Lower lobe of right lung (tissue), 2 donors: ENCODE measurements around the gene LRFN2. TPM values are rescaled to one million over a fixed set of nuclear protein-coding genes. Genes with fewer than 3 reads are reported as not detected.

Experiments used
- ATAC-seq, 2 donors: fragments of 200-7000 bp; cut with Tn5 transposase; one replicate each; pipeline ENCODE4 v1.9.1; 2020 to 2022; ENCODE audit warnings: mild to moderate bottlenecking in 2 of 2, moderate library complexity in 2 of 2
- DNase-seq: peaks from one replicate; pipeline ENCODE4 v3.0.0-alpha.2; 2020
- H3K27ac ChIP-seq: fragments of 200-600 bp; one replicate; pipeline ENCODE4 v1.8.0; 2022
- H3K27me3 ChIP-seq: fragments of 200-600 bp; one replicate; pipeline ENCODE4 v1.8.0; 2022; ENCODE audit warnings: low read depth
- H3K36me3 ChIP-seq: fragments of 200-600 bp; one replicate; pipeline ENCODE4 v1.8.0; 2022; ENCODE audit warnings: mild to moderate bottlenecking
- H3K4me1 ChIP-seq: fragments of 200-600 bp; one replicate; pipeline ENCODE4 v1.8.0; 2022
- H3K4me3 ChIP-seq: fragments of 200-600 bp; one replicate; pipeline ENCODE4 v1.8.0; 2022; ENCODE audit warnings: mild to moderate bottlenecking
- H3K9me3 ChIP-seq: fragments of 200-600 bp; one replicate; pipeline ENCODE4 v1.8.0; 2022
- CTCF ChIP-seq: fragments of 200-600 bp; IDR thresholded peaks from one replicate; pipeline ENCODE4 v1.8.0; 2022; ENCODE audit warnings: antibody characterized with exemption, mild to moderate bottlenecking
- intact Hi-C: fragments of 100-400 bp; cut with DNase I; formaldehyde crosslinking; loops from one replicate; pipeline ENCODE4 v1.11.0; 2022
- total RNA-seq: library from RNA; stranded (reverse); fragmentation: NEBNext Ultra II Directional; extraction: Animal tissue kit (Norgen Biotek cat#: 25700); gene quantifications from one replicate; pipeline ENCODE4 v1.2.1, GENCODE V29; 2021
- donor health status: DM: no; HTN: yes; CAD: no; lungs with severe emphysema.

Gene LRFN2
- total RNA-seq, 1 donor from 2014 or later, result not detected

- intact Hi-C loops, result no loop called here
- no peak overlapping the region for H3K4me3 ChIP-seq
- H3K27me3 ChIP-seq, result no peaks in the 10 kb centered on the region
- no peaks in the 10 kb centered on the region for H3K36me3 ChIP-seq
- no peak for TF ChIP-seq CTCF
- no peak overlapping the region for H3K27ac ChIP-seq
- no peaks in the 10 kb centered on the region for H3K9me3 ChIP-seq
- DNase-seq (no peak), ATAC-seq (peak in 1 of 2 donors; percentile 21)
- no peaks in the 10 kb centered on the region for H3K4me1 ChIP-seq
Measured at GRCh38 chr6:40399888-40400457, 187.2 kb downstream of the LRFN2 start.

GRCh38 chr6:40398810-40399477 lies 188.2 kb downstream of the LRFN2 start:
- H3K9me3 ChIP-seq, result no peaks in the 10 kb centered on the region
- no peaks in the 10 kb centered on the region for H3K27me3 ChIP-seq
- no peak for DNase-seq
- intact Hi-C loops, result no loop called here
- H3K27ac ChIP-seq, result no peak overlapping the region
- H3K4me1 ChIP-seq, result no peaks in the 10 kb centered on the region
- no peak for TF ChIP-seq CTCF
- H3K36me3 ChIP-seq, result no peaks in the 10 kb centered on the region
- no peak overlapping the region for H3K4me3 ChIP-seq
- no peak for ATAC-seq

GRCh38 chr6:40398034-40398691 lies 189.0 kb downstream of the LRFN2 start:
- ATAC-seq (no peak), DNase-seq (no peak)
- no peaks in the 10 kb centered on the region for H3K4me1 ChIP-seq
- H3K9me3 ChIP-seq, result no peaks in the 10 kb centered on the region
- no peak overlapping the region for H3K27ac ChIP-seq
- no peaks in the 10 kb centered on the region for H3K27me3 ChIP-seq
- no peak overlapping the region for H3K4me3 ChIP-seq
- H3K36me3 ChIP-seq, result no peaks in the 10 kb centered on the region
- no peak for TF ChIP-seq CTCF
- intact Hi-C loops, result no loop called here

- Histone ChIP-seq H3K36me3 (no peaks in the 10 kb centered on the region), H3K27ac (no peak overlapping the region), H3K9me3 (no peaks in the 10 kb centered on the region), H3K27me3 (no peaks in the 10 kb centered on the region), H3K4me1 (no peaks in the 10 kb centered on the region), H3K4me3 (no peak overlapping the region)
- no peak for TF ChIP-seq CTCF
- intact Hi-C loops, result no loop called here
- no peak for ATAC-seq
- DNase-seq, result no peak
Measured at GRCh38 chr6:40397287-40398033, 189.7 kb downstream of the LRFN2 start.

GRCh38 chr6:40395698-40396076 lies 191.5 kb downstream of the LRFN2 start:
- Histone ChIP-seq H3K27ac (no peak overlapping the region), H3K4me3 (no peak overlapping the region), H3K9me3 (no peaks in the 10 kb centered on the region), H3K36me3 (no peaks in the 10 kb centered on the region), H3K27me3 (no peaks in the 10 kb centered on the region), H3K4me1 (no peaks in the 10 kb centered on the region)
- intact Hi-C loops, result no loop called here
- DNase-seq, result no peak
- no peak for TF ChIP-seq CTCF
- no peak for ATAC-seq
